Pancreas (tissue), 10 donors: ENCODE results near the gene DPM3. TPM values are rescaled to one million over a fixed set of nuclear protein-coding genes. Genes with fewer than 3 reads are reported as not detected.
A peak's percentile ranks its signal among the peaks of the same experiment; 100 is the strongest.
"Not testable (repeated sequence)": the region's sequence is repeated elsewhere in the genome, so short reads cannot be mapped to it uniquely, and the experiment has no call there.

Experiments used
- ATAC-seq, 4 donors: fragments of 200-7000 bp; cut with Tn5 transposase; one replicate each; pipeline versions ENCODE4 v1.8.0 to v1.9.1; 2020; ENCODE audit warnings: mild to moderate bottlenecking in 4 of 4, moderate library complexity in 4 of 4
- DNase-seq, 6 donors: peaks; one replicate each; pipeline ENCODE4 v3.0.0-alpha.2; 2020
- FAIRE-seq: peaks from 2 replicates; lab custom pipeline; 2012; peaks lifted over from hg19 to GRCh38; lab: Jason Lieb, UNC
- H3K27ac ChIP-seq, 4 donors: fragments of 200-600 bp; sonication (generic); 1 replicate in 3 of 4; 2 replicates in 1 of 4; pipeline versions ENCODE4 v1.5.0 to v1.8.0; 2020
- H3K27me3 ChIP-seq, 4 donors: fragments of 200-600 bp; one replicate each; pipeline ENCODE4 v1.8.0; 2021
- H3K36me3 ChIP-seq, 3 donors: fragments of 200-600 bp; sonication (generic) in 1 of 3; one replicate each; pipeline versions ENCODE4 v1.5.0 to v1.8.0; 2020 to 2021
- H3K4me1 ChIP-seq, 3 donors: fragments of 200-600 bp; one replicate each; pipeline ENCODE4 v1.8.0; 2021
- H3K4me3 ChIP-seq, 4 donors: fragments of 200-600 bp; sonication (generic) in 2 of 4; one replicate each; pipeline versions ENCODE4 v1.5.0 to v1.8.0; 2020 to 2021
- H3K9me3 ChIP-seq, 4 donors: fragments of 200-600 bp; one replicate each; pipeline ENCODE4 v1.8.0; 2021
- CTCF ChIP-seq, 4 donors: fragments of 200-600 bp; sonication (generic) in 3 of 4; IDR thresholded peaks; one replicate each; pipeline versions ENCODE4 v1.5.0 to v1.8.0; 2021; ENCODE audit warnings: antibody characterized with exemption in 4 of 4
- WGBS, 2 donors: extraction: QIAGEN DNeasy Blood & Tissue Kit; methylation state at CpG; one replicate each; pipeline ENCODE4 v1.1.7; 2013; 5-methylcytosine and 5-hydroxymethylcytosine counted together
- intact Hi-C, 3 donors: fragments of 100-400 bp; cut with DNase I; formaldehyde crosslinking; loops; one replicate each; pipeline versions ENCODE4 v1.11.1 to v1.14.2; 2022
- polyA plus RNA-seq, 2 donors: library from polyadenylated mRNA; stranded (reverse); fragments of 200-250 nt; gene quantifications; one replicate each; pipeline ENCODE4 v1.2.3, GENCODE V29; 2013
- total RNA-seq, 6 donors: library from RNA; stranded (reverse); fragmentation: NEBNext Ultra II Directional in 4 of 6; extraction: Animal tissue kit (Norgen Biotek cat#: 25700) in 4 of 6; gene quantifications; one replicate each; pipeline versions ENCODE4 v1.2.1 to v1.2.4, GENCODE V29; 2021 to 2023
- donor health status: healthy with polysubstance abuse.
- donor health status: DM: no; HTN: no; CAD: no; lungs with moderate emphysema.
- donor health status: DM: no; HTN: no; CAD: no.
- donor health status: control.
- donor health status: control.
- donor health status: Bipolar disorder and iron deficiency.
- donor health status: DM: yes; HTN: yes; CAD: no.
- donor health status: DM: no; HTN: no; CAD: no.
- donor health status: DM: no; HTN: no; CAD: no.
- donor health status: DM: yes; HTN: yes; CAD: no.

The DPM3 gene
- total and polyA plus RNA-seq, 8 donors, result 39.4 to 227 (median 43.5) TPM

GRCh38 chr1:155169541-155169940, 29.2 kb upstream of the DPM3 start:
- TF ChIP-seq CTCF (IDR thresholded peaks at IDR 0.05), result no peak
- H3K4me3 ChIP-seq, result no peak overlapping the region
- 69 to 84% methylated on average over 5 of the region's 5 CpGs for WGBS, 2 donors
- FAIRE-seq, result no peak
- H3K36me3 ChIP-seq, result no peaks in the 10 kb centered on the region
- no peaks in the 10 kb centered on the region for H3K27me3 ChIP-seq
- H3K9me3 ChIP-seq, result no peaks in the 10 kb centered on the region
- peaks cover 0 to 10% (median 6%) of the 10 kb centered on the region in 3 donors for H3K4me1 ChIP-seq
- intact Hi-C loops, result loop anchor here in 2 of 3 donors (5.0 to 10.0 kb wide), 2 partner anchors 65 to 77 kb away; no protein-coding TSS in a partner anchor
- no peak for DNase-seq
- H3K27ac ChIP-seq, result no peak overlapping the region
- ATAC-seq, result no peak

GRCh38 chr1:155168456-155169210, 28.3 kb upstream of the DPM3 start:
- intact Hi-C loops, result loop anchor here in 2 of 3 donors (5.0 to 10.0 kb wide), 2 partner anchors 64 to 76 kb away; no protein-coding TSS in a partner anchor
- no peaks in the 10 kb centered on the region for H3K9me3 ChIP-seq
- H3K27me3 ChIP-seq, result no peaks in the 10 kb centered on the region
- ATAC-seq (no peak), DNase-seq (no peak), FAIRE-seq (no peak)
- TF ChIP-seq CTCF (IDR thresholded peaks at IDR 0.05), result no peak
- H3K4me1 ChIP-seq, result peaks cover 0 to 10% (median 6%) of the 10 kb centered on the region in 3 donors
- H3K27ac ChIP-seq, result no peak overlapping the region
- no peaks in the 10 kb centered on the region for H3K36me3 ChIP-seq
- no peak overlapping the region for H3K4me3 ChIP-seq
- 79 to 83% methylated on average over 10 of the region's 10 CpGs for WGBS, 2 donors

- H3K9me3 ChIP-seq, H3K36me3 ChIP-seq, H3K27ac ChIP-seq, H3K27me3 ChIP-seq, H3K4me3 ChIP-seq, ATAC-seq, FAIRE-seq, DNase-seq: not testable (repeated sequence)
- WGBS, 2 donors, result 34 to 38% methylated on average over 4 of the region's 4 CpGs
- intact Hi-C loops, result loop anchor here in 2 of 3 donors (5.0 to 10.0 kb wide), 2 partner anchors 63 to 76 kb away; no protein-coding TSS in a partner anchor
- H3K4me1 ChIP-seq, result peaks cover 0 to 10% (median 6%) of the 10 kb centered on the region in 3 donors
Measured at GRCh38 chr1:155168105-155168445, 27.7 kb upstream of the DPM3 start.

GRCh38 chr1:155167166-155168104, 27.1 kb upstream of the DPM3 start:
- peak; percentile 65 to 95 (median 90) for TF ChIP-seq CTCF (IDR thresholded peaks at IDR 0.05)
- Histone ChIP-seq H3K4me1 (peaks cover 0 to 10% (median 6%) of the 10 kb centered on the region in 3 donors), H3K4me3 (no peak overlapping the region), H3K36me3 (no peaks in the 10 kb centered on the region), H3K9me3 (no peaks in the 10 kb centered on the region), H3K27ac (peak overlapping the region in 1 of 4 donors; percentile 12), H3K27me3 (no peaks in the 10 kb centered on the region)
- ATAC-seq, result peak; percentile 87 to 91 (median 89)
- DNase-seq, result peak; percentile 74 to 95 (median 89)
- 6% methylated on average over 28 of the region's 28 CpGs for WGBS, 2 donors
- FAIRE-seq, result no peak
- intact Hi-C loops, result loop anchor here (2.0 to 10.0 kb wide), 3 partner anchors 63 to 77 kb away; no protein-coding TSS in a partner anchor
